HG02981 (cell line): ENCODE measurements around the gene RRBP1.
"Not testable (repeated sequence)": the region's sequence is repeated elsewhere in the genome, so short reads cannot be mapped to it uniquely, and the experiment has no call there.

Experiments
- ATAC-seq: cut with Tn5 transposase; IDR thresholded peaks from one replicate; pipeline ENCODE4 v1.9.1; 2021; ENCODE audit warnings: mild to moderate bottlenecking, moderate library complexity; ENCODE audit not compliant: unreplicated experiment

The RRBP1 gene

DNA sequence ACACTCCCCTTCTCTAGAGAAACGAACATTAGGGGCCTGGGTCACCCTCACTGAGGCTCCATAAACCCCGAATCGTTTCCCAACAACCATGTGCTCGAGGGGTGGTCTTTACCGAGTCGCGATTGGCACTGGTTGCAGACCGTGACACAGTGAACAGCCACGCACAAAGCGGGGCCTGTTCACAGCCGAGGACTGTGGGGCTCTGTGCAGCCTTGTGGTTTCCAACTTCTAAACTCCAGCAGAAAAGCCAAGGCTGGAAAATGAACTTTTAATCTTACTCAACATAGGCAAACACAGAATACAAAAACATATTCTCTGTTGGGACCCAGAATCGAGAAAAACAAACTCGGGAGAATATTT lies 19.0 kb downstream of the RRBP1 start:
- ATAC-seq = no peak

DNA sequence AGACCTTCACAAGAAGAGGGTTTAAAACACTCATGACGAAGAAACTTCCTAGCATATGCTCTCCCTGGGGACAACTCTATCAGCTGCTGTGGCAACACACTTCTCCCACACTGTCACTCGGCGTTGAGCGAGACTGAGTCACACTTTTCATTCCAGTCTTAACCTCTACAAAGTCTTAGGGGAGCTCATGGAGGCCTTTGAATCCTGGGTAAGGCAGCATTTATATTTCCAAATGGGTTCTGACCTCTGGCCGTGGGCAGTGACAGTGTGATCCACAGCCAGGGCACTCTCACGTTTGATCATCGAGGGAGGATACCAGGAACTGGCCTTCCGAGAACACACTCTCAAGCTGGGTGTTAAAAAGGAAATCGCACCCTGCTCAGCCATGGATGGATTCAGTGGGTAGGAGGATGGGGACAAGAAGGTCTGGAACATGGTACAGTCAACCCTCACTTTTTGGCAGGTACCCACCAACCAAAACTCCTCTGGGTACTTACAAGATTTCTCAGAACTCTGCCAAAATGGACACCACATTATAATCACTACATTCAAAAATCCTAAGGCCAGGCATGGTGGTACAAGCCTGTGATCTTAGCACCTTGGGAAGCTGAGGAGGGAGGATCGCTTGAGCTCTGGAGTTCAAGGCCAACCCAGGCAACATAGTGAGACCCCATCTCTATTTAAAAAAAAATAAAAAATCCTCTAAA lies 19.6 kb downstream of the RRBP1 start:
- ATAC-seq = no peak

DNA sequence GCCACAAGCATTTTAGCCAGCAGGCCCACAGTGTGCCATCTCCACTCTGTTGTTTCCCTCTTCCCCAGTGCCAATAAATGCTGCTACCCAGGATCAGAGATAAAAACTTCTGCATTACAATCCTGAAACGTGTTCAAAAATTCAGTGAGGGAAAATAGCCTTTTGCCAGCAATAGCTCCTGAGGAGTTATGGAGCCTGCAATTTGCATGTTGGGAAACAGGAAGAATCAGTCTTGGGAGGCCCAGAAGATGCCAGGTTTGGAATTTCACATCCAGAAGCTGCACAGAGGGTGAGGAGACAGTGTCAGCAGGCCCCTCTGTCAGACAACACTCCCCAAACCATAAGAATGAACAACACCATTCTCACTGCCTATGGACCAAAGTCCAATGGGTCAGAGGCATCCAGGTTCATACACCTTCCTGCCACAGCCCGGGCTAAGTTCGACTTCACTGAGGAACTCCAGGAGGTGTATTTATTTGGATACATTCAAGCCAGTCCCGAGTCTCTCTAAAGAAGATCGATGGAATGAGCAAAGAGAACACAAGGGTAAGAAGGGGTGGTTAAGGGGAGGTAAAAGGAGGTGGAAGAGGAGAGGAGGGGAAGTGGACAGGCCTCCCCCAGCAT lies 20.8 kb downstream of the RRBP1 start:
- ATAC-seq = no peak

DNA sequence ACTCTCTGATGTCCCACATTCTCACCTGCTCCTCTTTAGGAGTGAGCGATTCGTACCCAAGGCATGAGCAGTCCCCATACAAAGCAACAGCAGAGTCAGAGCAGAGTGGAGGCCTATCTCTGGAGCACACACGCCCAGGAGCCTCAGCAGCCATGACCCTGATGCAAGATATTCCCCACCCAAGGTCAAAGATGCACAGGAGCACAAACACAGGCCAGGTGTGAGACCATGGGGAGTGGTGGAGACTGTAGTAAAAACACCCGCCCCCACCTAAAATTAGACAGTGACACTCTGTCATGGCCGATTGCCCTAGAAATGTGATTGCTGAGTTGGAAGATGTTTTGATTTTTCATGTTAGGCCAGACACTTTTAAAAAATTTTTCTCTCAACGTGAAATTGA lies 21.4 kb downstream of the RRBP1 start:
- no peak for ATAC-seq

DNA sequence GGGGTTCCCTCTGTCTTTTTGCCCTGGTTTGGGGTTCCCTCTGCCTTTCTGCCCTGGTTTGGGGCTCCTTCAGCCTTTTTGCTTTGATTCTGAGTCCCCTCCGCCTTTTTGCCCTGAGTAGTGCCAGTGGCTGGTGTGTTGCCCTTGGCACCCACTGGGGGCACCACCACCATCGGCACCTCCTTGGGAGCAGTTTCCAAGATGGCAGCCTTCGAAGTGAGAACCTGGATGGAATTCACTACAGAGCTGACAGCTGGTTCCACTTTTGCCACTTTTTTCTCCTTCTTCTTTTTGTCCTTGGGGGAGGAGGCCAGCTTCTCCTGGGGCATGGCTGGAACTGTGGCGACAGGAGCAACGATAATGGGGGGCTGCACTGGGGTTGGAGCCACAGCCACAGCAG lies 22.2 kb downstream of the RRBP1 start:
- no peak for ATAC-seq

DNA sequence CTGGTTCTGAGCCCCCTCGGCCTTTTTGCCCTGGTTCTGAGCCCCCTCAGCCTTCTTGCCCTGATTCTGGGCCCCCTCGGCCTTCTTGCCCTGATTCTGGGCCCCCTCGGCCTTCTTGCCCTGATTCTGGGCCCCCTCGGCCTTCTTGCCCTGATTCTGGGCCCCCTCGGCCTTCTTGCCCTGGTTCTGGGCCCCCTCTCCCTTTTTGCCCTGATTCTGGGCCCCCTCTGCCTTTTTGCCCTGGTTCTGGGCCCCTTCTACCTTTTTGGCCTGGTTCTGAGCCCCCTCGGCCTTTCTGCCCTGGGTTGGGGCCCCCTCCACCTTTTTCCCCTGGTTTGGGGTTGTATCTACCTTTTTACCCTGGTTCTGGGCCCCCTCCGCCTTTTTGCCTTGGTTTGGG lies 22.7 kb downstream of the RRBP1 start:
- ATAC-seq = not testable (repeated sequence)

DNA sequence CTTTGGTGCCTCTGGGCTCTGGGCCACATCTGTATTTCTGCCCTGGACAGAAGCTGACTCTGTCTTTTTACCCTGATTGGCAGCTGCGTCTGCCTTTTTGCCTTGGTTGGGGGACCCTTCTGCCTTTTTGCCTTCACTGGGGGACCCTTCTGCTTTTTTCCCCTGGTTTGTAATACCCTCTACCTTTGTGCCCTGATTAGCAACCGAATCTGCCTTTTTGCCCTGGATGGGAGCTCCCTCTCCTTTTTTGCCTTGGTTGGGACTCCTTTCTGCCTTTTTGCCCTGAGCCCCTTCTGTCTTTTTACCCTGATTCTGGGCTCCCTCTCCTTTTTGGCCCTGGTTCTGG lies 23.4 kb downstream of the RRBP1 start:
- ATAC-seq = no peak

DNA sequence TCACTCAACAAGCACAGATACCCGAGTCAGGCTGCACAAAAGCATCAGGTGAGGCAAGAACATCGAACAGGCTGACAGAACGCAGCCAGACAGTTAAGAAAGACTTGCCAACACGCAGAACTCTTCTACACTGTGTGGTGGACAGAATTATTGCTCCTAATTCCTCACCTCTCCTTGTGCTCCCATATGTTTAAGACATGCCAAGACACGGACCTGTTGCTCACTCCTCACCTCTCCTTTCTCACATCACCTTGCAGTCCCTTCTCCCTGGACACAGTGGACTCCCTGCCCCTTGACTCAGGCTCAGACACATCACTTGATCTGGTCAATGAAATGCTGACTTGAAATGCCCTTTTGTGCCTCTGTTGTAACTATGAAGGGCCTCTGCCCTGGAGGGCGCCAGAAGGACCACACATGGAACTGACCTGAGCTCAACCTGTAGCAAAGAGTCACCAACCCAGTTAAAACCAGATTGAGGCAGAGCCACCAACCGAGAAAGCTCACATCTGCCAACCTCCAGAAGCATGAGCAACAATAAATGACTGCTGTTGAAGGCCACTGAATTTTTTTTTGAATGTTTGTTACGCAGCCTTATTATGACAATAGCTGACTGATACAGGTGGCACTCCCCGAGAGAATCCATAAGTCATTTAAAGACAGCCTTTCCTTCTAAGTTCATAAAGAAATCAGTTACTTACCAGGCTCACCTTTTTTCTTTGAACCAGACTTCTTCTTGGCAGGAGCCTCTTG lies 24.0 kb downstream of the RRBP1 start:
- ATAC-seq = no peak

DNA sequence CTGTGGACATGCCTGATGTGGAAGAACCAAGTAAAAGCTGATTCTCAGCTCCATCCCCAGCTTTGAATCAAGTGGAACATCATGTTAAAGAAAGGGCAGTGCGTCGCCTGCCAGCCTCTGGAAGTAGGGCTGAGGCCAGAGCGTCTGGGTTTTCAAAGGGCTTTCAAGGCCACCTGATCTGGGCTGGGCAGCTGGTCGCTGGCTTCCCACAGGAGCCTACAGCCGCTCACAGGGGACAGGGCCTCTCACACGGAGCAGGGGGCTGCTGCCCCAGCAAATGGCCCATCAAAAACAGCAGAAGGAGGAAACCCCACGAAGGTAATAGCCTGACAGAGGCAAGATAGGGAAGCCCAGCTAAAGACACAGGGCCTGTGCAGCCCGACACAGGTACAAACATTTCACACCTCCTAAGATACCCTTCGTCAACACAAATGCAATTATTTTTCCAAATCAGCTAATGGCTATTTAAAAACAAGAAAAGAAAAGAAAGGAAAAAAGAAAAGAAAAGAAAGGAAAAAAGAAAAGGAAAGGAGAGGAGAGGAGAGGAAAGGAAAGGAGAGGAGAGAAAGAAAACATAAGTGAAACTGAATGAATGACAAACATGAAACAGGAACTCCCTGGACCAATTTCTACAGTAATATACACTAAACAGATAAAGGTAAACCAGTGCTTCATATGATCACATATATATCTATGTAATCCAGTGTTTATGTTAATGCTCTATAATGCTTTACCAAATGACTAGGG lies 24.8 kb downstream of the RRBP1 start:
- no peak for ATAC-seq

DNA sequence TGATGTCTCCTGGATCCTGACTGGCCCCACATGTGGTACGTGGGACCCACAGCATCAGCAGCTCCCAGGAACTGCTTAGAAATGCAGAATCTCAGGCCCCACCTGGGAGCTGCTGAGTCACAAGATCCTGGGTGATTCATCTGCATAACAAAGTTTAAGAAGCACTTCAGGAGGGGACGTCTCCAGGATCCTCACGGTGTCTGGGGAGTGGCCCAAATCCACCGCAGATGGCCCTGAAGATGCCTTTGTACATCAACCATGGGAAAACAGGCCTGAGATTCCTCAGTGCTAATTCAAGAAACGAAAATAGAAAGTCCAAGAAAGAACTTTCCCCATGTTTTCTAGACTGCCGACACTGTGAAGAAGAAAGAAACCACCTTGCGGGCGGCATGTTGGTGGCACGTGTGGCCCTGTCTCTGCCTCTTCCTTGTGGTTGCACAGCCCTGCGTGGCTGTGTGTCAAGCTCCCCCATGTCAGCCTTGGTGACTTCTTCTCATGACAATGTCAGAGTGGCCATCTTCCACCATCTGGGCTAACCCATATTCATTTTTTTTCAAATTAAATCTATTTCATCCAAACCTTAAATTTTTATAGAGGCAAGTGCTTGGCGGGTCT lies 26.1 kb downstream of the RRBP1 start:
- ATAC-seq = no peak

DNA sequence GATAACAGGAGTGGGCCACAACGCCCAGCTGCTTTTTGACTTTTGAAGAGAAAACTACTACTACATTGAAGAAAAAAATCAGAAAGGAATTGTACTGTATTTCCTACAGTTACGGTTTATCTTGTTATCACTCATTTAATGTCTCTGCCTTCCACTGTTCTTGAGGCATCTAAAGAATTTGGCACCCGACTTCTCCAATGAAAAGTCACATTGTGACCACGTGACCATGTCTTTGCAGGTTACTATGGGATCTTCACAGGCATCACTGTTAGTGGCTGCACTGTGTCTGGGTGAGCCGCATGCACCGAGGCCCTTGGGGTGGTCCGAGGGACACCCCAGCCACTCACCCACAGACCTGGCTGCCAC lies 26.8 kb downstream of the RRBP1 start:
- ATAC-seq = no peak

DNA sequence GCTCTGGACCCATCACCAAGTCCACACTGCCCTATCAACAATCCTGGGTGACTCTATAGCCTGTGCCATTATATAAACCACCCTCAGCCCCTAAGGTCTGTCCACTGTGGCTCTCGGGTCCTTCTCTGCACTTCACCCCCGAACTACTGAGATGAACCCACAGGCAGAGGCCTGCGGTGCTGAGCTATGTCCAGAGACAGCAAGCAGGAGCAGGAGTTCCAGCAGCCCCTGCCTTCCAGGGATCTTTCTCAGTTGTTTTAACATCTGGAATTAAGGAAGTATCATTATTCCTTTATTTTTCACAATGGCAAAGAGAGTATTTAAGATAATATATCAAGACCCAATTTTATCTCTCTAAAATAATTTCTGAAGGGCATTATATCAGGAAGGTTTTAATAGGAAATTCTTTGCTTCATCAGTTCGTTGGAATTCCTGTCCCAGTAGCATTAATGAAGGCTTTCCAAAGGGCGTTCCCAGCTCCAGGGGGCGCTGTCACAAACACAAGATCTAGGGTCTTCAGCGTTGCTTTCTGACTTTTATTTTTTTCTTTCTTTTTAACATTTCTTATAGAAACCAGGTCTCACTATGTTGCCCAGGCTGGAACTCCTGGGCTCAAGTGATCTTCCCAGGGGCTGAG lies 27.3 kb downstream of the RRBP1 start:
- ATAC-seq = no peak

DNA sequence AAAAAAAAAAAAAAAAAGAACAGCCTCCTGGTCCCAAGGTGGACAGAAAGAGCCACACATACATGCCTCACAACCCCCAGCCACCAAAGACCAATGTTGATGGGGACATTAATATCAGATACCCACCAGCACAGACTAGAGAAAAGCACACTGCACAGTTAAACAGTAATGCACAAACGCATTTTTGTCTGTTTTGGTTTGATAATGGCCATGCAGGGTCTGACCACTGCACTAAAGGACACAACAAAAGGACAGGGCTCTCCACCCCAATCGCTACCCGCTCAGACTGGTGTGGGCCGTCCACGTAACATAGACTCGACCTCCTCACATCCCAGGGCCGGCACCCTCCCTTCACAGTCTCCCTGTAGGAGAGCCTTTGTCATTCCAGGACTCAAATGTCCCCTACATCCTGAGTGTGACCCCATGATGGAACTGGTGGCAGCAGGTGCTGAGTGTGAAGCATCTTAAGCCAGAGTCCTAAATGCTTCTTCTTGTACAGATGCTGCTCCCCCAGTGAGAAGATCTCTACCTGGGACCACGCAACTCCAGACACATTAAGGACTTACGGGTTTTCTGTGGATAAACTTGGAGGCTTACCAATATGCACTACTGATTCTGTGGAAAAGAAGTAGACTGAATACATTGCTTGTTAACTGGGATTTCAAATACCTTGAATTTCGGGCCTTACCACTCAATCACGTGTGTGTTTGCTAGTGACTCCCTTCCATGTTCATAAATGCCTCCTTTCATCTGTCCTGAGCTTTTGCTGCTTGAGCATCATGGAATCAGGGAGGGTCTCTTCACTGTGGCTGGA lies 28.0 kb downstream of the RRBP1 start:
- ATAC-seq = no peak

DNA sequence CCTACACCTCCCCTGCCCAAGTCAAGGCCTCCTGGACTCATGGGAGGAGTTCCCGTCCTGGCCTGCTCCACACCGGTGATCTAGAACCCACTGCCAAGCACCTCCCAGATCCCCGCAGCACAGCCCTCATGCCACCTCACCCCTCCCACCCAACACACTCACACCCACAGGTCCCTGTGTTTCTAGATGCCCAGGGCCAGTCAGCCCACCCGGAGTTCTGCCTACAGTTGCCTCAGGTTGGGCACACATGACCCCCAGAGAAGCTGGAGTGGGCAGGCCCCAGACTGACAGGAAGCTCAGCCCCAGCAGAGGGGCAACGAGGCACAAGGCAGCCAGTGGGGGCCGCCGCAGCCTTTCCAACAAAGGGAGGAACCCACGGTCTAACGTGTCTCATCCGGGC lies 29.6 kb downstream of the RRBP1 start:
- ATAC-seq = no peak

DNA sequence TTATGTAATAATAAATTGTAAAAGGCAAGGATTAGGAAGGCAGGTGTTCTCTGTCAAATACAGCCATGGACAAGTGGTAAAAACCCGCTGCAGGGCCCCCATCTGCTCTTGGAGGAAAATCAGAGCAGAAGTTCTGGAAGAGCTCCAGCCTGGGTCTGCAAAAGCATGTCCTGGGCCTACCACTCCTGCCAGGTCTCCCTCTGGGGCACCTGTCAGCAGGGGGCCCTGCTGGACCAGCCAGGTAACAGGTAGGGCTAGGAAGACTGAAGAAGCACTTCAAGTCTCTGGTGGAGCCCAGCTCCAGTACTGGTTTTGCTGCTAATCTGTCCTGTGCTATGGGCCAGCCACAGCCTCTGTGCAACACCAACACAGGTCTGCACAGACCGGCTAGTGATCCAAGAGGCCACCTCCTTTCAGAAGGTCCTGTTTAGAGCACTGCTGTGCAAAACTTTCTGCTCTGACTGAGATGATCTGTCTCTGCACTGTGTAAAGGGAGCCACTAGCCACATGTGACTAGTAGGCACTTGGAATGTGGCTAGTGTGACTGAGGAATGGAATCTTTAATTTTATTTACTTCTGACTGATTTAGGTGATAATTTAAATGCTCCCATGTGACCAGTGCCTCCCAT lies 30.2 kb downstream of the RRBP1 start:
- ATAC-seq = no peak

DNA sequence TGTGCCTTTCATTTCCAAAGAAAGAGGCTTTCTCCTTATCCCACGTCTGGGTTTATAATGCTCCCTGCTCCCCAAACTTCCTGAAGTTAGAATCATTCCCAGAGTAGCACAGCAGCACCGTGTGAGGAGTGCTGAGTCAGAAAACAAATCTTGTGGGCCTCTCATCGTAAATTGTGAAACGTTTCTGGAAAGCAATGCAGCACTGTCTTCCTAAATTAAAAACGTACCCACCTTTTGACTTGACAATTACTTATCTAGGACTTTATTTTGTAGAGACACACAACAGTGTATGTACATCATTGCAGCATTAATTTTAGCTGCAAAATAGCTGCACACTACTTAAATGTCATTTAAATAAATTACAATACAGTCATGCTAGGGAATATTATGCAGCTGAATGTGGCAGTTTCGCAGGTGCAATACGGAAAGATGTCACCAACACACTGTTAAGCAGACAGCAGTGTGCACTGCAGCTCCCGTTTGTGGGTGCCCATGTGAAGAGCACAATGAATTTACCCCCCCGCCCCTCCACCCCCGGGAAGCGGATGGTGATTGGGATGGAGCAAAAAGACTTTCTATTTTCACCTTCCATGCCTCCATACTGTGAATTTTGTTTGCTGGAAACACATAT lies 30.8 kb downstream of the RRBP1 start:
- no peak for ATAC-seq

DNA sequence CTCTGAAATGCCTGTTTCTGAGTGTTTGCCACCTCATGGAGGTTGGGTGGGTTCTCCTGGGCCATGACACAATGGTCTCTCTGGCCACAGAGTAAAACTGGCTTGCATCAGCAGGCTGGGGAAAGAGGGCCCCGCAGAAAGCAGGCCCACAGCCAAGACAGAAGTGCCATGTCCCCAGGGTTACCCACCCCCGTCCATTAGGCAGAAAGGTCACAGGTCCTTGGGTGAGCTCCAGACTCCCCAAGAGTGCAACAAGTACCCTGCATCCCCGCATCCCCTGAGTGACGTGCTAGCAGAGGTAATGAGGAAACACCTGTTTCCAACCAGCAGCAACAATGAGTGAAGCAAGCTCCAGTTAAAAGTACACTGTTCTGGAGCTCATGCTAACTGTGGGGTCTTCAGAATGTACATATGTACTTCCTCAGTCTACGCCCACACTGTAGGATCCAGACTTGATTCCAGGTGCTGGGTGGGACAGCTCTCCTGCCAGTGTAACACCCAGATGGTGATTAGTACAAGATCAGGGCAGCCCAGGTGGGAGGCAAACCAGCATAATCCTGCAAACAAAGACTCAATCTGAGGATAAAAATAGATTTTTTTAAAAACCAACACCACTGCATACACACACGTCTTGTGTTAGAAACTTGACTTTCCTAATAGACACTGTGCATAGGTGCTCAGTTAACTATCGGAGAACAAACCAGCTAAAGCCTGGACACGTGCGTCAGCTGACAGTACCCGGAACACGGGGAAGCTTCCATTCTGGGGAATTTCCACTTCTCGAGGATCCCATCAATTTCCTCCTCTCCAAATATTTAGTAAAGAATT lies 31.5 kb downstream of the RRBP1 start:
- no peak for ATAC-seq
